GM08714 (cell line): Measurements from ENCODE around the gene BCAP31.
"Not testable (repeated sequence)": the region's sequence is repeated elsewhere in the genome, so short reads cannot be mapped to it uniquely, and the experiment has no call there.

ENCODE experiments used
- H3K4me3 ChIP-seq: fragments of 200-500 bp; sonication (Bioruptor generic); 2 replicates; pipeline ENCODE4 v1.5.1; 2014; ENCODE audit warnings: mild to moderate bottlenecking, low read length, inconsistent platforms
- ZNF274 ChIP-seq: IDR thresholded peaks from 2 replicates; pipeline ENCODE4 v1.6.1; 2012; ENCODE audit warnings: mild to moderate bottlenecking, low read depth, low read length

BCAP31 gene

GRCh38 chrX:153692611-153693156 is 31.5 kb downstream of the BCAP31 start:
- no peak for TF ChIP-seq ZNF274
- H3K4me3 ChIP-seq: no peak overlapping the region

GRCh38 chrX:153692003-153692402 is 32.2 kb downstream of the BCAP31 start:
- H3K4me3 ChIP-seq: no peak overlapping the region
- no peak for TF ChIP-seq ZNF274

- H3K4me3 ChIP-seq: not testable (repeated sequence)
Observed at GRCh38 chrX:153691032-153691827, 33.0 kb downstream of the BCAP31 start.

GRCh38 chrX:153690466-153690865 is 33.7 kb downstream of the BCAP31 start:
- H3K4me3 ChIP-seq: no peak overlapping the region
- TF ChIP-seq ZNF274: no peak

- TF ChIP-seq ZNF274: no peak
- H3K4me3 ChIP-seq: no peak overlapping the region
Observed at GRCh38 chrX:153689654-153690465, 34.3 kb downstream of the BCAP31 start.

GRCh38 chrX:153688911-153689590 is 35.1 kb downstream of the BCAP31 start:
- H3K4me3 ChIP-seq: no peak overlapping the region
- no peak for TF ChIP-seq ZNF274

- no peak for TF ChIP-seq ZNF274
- H3K4me3 ChIP-seq: no peak overlapping the region
Observed at GRCh38 chrX:153688506-153688905, 35.7 kb downstream of the BCAP31 start.

- H3K4me3 ChIP-seq: no peak overlapping the region
- TF ChIP-seq ZNF274: no peak
Observed at GRCh38 chrX:153688071-153688470, 36.1 kb downstream of the BCAP31 start.

- TF ChIP-seq ZNF274: no peak
- no peak within 1 kb of the TSS for H3K4me3 ChIP-seq
Observed at GRCh38 chrX:153687121-153688039, 36.8 kb downstream of the BCAP31 start, which contains the start of gene SLC6A8. SLC6A8 (plus strand) TSS chrX:153687926; CDS start chrX:153688575, 649 bp downstream.

GRCh38 chrX:153686711-153687110 is 37.5 kb downstream of the BCAP31 start:
- H3K4me3 ChIP-seq: no peak overlapping the region
- TF ChIP-seq ZNF274: no peak

- no peak overlapping the region for H3K4me3 ChIP-seq
- no peak for TF ChIP-seq ZNF274
Observed at GRCh38 chrX:153685751-153686696, 38.2 kb downstream of the BCAP31 start.

GRCh38 chrX:153685156-153685536 is 39.0 kb downstream of the BCAP31 start:
- H3K4me3 ChIP-seq: no peak overlapping the region
- TF ChIP-seq ZNF274: no peak
